ENCODE measurements around the gene RPL36A. TPM values are rescaled to one million over a fixed set of nuclear protein-coding genes. Genes with fewer than 3 reads are reported as not detected.

Gene RPL36A
- total RNA-seq, 1 donor from 2014 or later = 301 TPM

DNA sequence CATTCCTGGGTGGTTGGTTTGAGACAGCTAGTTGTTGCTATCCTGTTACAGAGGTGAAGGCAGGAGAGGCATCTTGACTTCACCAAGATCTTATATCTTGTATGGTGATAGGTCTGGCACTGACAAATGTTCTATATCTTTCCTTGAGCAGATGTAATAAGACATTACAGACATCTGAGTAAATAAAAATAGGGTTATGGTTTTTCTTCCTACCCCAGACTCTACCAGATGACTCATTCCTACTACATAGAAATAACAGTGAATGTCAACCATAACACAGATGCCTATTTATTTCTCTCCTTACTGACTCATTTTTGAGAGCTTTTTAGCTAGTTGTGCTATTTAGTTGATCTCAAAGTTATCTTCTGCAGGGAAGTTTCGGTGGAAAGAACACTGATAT lies 39.1 kb downstream of the RPL36A start:
- DNase-seq (ENCODE audit: low spot score in 2 of 2) = no peak
- no peak for FAIRE-seq

DNA sequence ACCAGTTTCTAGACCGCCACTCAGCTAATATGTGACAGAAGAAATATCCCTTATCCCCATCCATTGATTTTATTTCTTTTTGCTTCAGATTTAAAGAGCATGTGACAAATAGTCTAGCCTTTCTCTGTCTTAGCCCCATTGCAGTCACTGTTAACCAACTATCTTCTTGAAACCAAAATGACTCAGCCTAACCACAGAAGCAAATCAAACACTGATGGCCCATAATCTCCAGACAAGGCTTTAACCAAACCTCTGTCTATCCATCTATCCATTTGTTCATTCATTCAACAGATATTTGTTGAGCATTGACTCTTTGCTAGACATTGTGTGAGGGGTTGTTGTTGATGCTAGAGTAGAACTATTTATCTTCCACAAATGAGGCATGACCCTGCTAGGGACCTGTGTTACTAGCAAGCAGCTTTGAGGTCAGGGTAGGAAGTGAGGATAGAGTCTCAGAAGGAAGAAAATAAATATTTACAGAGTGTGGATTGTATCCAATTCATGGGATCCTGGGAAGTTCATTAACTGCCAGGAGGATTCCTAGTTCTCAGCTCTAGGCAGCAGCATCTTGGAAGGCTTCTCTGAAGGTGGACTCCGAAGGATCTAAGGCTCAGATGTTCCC lies 39.8 kb downstream of the RPL36A start:
- DNase-seq (ENCODE audit: low spot score in 2 of 2) (no peak), FAIRE-seq (no peak)

GRCh38 chrX:101442085-101442484 lies 51.3 kb downstream of the RPL36A start:
- FAIRE-seq = no peak

More at GRCh38 chrX:101442085-101442484, 51.3 kb downstream of the RPL36A start:
- DNase-seq (ENCODE audit: low spot score in 2 of 2) = no peak

Other genes with a start within 250 kb of the RPL36A start
- gene DRP2, start 171.2 kb upstream of the RPL36A start, total RNA-seq = 5.3 TPM
- 0.41 TPM for gene TAF7L, start 99.7 kb upstream of the RPL36A start, total RNA-seq
- 4.9 TPM for gene TIMM8A, start 42.3 kb upstream of the RPL36A start, total RNA-seq
- 0.41 TPM for gene BTK, start 4.8 kb upstream of the RPL36A start, total RNA-seq
- gene GLA, start 16.9 kb downstream of the RPL36A start, total RNA-seq = 15.5 TPM
- 110 TPM for gene HNRNPH2, start 17.2 kb downstream of the RPL36A start, total RNA-seq
- gene ARMCX4, start 94.4 kb downstream of the RPL36A start, total RNA-seq = 9.4 TPM
- gene ARMCX1, start 159.5 kb downstream of the RPL36A start, total RNA-seq = 120 TPM
- gene ARMCX6, start 227.0 kb downstream of the RPL36A start, total RNA-seq = 24.1 TPM
- gene ARMCX3, start 232.1 kb downstream of the RPL36A start, total RNA-seq = 66.4 TPM

Data from frontal cortex (tissue), 4 donors.